IPS DF 4.7 (cell line): ENCODE results near the gene RLN3.
"Not testable (repeated sequence)": the region's sequence is repeated elsewhere in the genome, so short reads cannot be mapped to it uniquely, and the experiment has no call there.

ENCODE experiments used
- DNase-seq: peaks from one replicate; pipeline ENCODE4 v3.0.0-alpha.2; 2013; ENCODE audit warnings: low spot score; ENCODE audit errors: extremely low read depth

RLN3 gene

DNA sequence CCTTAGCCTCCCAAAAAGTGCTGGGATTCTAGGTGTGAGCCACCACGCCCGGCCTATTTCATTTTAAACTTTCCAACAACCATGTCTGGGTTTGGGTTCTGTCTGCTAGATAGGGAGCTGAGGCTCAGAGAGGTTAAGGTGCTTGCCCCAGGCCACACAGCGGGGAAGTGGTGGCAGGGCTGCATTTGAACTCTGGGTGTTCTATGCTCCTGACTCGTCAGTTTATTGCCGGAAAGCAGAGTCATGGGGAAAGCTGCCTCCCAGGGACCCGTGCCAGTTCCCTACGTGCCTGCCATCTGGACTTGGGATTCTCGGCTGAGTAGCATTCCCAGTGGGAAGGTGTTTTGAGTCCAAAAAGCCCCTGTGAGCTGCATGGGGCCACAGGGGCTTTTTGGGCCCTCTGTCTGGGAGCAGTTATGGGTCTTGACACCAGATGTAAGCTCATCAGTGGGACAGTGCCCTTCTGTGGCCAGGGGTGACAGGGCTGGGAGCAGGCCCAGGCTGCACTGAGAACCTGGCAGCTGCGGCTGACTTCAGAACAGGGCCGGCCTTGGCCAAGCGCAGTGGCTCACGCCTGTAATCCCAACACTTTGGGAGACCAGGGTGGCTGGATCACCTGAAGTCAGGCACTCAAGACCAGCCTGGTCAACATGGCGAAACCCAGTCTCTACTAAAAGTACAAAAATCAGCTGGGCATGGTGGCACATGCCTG is 32.8 kb upstream of the RLN3 start:
- DNase-seq, result no peak

DNA sequence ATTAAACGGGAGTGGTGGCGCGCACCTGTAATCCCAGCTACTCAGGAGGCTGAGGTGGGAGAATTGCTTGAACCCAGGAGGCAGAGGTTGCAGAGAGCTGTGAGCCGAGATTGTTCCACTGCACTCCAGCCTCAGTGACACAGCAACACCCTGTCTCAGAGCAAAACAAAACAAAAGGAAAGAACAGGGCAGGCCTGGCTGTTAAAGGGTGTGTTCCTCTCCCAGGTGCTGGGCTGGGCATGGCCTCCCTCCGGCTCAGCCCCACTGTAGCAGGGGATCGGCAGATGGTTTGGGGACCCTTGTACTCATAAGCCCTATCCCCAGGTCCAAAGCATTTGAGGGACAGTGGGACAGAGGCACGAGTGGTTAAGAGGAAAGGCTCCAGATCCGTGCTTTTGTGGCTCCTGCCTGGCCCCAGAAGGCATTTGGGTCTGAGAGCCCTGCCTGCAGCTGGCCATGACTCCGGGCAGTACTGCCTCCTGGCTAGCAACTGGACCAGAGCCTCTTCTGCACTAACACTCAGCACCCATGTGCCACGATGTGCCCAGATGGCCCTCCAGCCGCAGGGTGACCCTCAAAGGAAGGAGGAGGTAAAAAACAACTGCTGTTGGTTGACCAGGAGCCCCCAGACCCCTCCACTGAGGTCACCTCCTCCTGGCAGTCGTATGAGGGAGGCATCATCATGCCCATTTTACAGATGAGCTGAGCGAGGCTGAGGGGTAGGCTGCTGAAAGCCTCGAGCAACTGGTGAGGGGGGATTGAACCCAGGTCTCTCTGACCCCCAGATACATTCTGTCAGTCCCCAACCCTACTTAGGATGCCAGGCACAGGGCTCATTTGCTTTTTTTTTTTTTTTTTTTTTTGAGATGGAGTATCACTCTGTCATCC is 31.8 kb upstream of the RLN3 start:
- DNase-seq, result no peak

DNA sequence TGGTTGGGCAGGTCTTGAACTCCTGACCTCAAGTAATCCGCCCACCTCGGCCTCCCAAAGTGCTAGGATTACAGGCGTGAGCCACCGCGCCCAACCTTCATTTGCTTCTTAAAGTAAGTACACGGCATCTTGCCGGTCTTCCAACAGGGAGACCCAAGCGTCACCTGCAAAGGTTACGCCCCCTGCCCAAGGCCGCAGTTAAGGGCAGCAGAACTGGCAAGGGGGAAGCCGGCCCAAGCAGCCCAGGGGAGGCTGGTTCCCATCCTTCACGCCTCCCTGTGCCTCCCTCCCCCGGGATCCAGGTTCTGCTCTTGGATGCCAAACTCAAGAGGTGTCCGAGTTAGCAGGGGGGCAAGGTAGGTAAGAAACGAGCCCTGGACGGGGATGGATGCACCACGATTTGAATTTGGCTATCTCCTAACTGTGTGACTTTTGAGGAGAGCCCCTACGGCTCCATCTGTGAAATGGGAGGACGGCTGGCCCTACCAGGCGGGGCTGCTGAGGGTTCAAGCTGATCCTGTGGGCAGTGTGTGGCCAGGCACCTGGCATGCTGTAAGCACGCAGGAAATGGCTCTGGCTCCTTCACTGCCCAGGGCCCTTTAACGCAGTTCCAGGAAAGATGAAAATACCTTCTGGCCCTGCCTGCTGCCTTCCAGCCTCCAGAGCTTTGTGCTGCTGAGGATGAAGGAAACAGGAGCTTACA is 30.9 kb upstream of the RLN3 start:
- DNase-seq, result no peak

DNA sequence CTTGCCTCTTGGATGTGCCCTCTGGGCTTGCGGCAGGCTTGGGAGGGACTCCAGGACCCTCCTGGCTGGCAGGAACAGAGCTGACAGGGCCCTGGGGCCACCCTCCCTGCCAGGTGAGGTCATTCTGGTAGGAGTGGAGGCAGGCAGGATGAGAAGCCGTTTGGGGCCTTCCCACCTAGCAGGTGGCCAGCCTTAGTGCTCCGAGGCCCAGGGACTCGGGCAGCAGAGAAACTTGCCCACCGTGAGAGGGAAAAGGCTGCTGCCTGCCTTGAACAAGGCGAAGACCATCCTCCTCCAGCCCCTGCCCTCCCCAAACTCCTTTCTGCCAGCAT is 30.4 kb upstream of the RLN3 start:
- no peak for DNase-seq

DNA sequence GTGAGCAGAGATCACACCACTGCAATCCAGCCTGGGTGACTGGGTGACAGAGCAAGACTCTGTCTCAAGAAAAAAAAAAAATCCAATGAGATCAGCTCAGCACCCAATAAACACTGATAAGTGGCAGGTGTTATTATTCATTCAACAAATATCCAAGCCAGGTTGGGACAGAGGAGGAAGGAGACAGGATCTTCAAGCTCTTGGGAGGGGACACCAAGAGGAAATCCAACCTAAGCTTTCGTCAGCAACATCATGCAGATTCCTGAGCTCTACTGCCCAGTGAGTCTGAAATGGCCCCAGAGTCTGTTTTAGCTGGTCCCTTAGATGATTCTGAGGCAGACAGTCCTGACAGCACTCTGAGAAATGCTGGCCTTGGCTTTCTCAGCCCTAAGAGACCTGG is 29.5 kb upstream of the RLN3 start:
- no peak for DNase-seq

DNA sequence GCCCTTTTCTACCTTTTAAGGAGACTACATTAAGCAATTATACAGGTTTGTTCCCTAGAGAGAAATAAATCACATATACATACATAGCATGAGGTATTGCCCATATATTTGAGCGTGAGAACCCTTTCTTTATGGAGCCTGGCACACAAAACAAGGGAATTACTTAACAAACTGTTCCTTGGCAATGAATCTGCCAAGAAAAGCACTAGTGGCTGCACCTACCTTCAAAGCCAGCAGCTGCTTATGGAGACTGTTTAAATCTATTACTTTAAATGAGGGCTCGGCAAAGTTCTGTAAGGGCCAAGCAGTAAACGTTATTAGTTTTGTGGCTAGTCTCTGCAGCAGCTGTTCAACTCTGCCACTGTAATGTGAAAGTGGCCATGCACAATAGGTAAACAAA is 28.9 kb upstream of the RLN3 start:
- DNase-seq, result no peak

DNA sequence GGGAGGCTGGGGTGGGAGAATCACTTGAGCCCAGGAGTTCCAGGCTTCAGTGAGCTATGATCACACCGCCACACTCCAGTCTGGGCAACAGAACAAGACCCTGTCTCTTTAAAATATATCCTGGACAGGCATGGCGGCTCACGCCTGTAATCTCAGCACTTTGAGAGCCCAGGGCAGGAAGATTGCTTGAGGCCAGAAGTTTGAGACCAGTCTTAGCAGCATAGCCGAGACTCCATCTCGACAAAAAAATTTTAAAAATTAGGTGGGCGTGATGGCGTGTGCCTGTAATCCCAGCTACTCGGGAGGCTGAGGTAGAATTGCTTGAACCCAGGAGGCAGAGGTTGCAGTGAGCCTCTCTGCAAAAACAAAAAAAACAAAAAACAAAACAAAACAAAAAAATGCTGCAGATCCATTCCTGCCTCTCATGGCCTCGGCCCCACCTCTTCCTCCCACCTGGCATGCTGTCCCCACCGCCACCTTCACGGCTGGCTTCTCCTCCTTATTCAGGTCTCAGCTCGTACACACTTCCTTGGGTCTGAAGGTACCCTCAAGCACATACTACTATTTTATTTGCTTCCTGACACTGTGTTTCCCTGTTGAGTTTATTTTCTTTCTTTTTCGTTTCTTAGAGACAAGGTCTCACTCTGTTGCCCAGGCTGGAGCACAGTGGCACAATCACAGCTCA is 27.1 kb upstream of the RLN3 start:
- DNase-seq, result no peak

DNA sequence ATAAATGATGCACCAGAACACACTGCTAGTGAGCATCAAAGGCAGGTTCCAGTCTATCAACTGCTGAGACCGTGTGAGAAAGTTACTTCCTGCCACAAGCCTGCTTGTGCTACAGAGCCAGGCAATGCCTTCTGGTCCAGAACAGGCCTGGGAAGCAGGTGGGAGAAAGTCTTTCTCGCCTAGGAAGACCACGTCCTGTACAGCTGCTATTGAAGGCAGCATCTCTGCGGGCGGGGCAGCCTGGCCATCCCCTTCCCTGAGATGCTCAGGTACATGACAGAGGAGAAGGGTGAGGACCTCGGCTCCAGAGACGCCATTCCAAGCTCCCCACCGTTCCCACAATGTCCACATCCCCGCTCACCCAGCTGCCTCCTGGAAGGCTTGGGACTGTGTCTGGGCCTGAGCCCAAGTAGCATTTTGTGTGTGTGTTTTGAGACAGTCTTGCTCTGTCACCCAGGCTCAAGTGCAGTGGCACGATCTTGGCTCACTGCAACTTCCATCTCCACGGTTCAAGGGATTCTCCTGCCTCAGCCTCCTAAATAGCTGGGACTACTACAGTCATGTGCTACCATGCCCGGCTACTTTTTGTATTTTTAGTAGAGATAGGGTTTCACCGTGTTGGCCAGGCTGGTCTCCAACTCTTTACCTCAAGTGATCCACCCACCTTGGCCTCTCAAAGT is 25.2 kb upstream of the RLN3 start:
- no peak for DNase-seq

DNA sequence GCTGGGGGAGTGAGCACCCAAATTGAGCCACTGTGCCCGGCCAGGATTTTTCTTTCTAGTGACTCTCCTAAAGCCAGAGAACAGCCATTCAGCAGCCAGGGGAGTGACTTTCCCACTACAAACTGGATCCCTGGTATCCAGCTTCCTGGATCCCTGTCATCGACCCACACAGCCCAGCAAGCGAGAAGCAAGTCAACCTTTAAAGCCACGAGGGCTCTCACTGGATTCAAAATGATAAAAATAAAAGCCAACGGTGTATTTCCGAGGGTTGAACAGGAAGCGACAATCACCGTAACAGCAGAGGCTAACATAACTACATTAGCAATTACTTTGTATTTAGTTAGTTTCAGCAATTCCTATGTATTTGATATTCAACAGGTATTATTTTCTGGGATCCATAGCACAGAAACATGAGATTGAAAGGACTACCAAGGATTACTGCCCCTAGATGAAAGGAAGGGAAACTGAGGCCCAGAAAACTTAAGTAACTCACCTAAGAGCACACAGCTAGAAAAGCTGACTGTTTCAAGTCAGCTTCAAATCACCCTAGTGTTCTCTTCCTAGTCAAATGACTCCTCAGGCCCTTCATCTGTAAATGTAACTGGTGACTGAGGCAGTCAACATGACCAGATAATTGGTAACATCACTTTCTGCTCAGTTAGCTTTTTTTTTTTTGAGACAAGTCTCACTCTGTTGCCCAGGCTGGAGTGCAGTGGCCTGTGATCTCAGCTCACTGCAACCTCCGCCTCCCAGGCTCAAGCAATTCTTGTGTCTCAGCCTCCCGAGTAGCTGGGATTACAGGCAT is 24.5 kb upstream of the RLN3 start:
- no peak for DNase-seq

DNA sequence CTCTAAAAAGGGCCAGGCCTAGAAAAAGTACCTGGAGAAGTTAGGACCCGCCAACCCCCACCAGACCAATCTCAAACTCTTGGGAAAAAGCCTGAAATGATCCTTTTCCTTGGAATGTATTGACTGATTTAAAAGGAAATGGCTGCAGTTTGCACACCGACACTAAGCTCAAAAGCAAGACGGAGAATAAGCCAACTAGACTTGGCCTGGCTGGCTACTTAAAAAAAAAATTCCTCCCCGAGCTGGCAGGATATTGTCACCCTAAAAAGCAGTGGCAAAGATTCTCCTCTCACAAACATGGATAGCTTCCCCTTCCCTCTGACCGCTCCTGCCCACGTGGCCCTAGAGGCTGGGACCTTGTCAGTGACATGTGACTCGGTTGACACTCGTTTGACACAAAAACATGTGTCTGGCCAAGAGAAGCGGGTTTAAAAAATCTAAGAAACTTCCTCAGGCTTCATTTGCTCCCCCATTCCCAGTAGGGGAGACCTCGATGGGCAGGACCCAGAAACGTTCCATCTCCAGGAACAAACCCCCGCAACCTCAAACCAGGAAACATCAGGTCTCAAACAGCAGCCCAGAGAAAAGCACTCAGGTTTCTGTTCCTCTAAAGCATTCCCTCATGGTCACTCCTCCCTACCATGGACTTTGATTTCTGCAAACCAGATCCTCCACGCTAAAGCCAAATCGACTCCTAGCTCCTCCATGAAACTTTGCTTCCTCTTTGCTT is 23.2 kb upstream of the RLN3 start:
- no peak for DNase-seq

DNA sequence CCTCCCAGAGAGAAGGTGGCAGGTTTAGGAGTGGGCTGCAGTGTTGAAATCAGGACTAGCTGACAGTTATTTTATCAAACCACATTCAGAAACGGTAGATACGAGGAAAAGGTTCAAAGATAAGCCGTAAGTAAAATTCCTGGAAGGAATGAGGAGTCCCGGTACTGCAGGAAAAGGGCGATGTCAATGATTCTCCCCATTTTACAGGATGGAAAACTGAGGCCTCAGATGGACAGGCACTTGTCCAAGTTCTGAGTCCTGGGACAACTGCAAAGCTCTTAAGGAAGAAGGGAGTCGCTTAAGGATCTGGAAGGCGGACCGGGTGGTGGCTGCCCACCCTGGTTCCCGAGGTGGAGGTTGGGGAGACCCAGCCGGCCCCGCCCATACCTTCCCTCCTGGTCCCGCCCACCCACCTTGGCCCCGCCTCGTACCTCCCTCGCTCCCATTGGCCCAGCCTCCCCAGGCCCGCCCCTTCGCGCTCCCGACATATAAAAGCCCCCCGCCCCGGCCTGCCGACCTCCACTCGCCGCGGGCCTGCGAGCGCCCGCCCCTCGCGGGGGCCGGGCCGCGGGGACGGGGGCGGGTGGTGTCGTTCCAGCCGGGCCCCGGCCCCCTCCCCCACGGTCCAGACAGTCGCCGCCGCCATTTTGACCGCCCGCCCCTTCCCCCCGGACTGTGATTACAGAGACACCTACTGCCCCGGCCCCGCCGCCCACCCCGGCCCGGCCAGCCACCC is 22.4 kb upstream of the RLN3 start:
- no peak for DNase-seq

DNA sequence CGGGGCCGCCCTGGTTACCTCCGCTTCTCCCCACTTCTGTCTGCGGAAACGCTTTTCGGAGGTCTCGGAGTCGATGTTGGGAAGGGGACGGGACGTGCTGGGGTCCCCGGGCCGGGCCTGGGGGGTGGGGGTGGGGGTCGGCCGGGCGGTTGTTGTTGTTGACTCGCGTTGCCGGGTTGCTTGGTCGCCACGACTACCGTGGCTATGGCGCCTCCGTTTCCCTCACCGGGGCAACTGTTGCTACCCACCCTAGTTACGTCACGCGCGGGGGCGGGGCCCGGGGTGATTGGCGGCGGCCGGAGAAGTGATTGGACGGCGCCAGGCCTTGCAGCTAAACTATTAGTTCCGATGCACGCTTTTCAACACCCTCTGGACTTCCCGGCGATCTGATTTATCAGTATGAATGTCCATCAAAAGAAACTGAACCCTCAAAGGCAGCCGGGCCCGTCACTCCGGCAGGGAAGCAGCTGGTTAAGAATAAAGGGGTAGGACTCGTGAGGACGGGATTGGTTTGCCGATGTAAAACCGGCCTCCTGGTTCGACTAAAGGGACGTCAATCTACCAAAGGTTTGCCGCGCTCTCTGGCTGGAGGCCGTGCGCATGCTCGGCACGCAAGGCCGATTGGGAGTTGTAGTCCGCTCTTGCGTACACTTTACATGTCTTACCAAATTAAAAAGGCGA is 21.7 kb upstream of the RLN3 start, which contains the start of gene RFX1:
TSS of gene RFX1 (minus strand) at position 236 of the 681 bp plus-strand sequence. CDS start 12,477 bp downstream, outside the sequence.
- DNase-seq, result peak; percentile 99

DNA sequence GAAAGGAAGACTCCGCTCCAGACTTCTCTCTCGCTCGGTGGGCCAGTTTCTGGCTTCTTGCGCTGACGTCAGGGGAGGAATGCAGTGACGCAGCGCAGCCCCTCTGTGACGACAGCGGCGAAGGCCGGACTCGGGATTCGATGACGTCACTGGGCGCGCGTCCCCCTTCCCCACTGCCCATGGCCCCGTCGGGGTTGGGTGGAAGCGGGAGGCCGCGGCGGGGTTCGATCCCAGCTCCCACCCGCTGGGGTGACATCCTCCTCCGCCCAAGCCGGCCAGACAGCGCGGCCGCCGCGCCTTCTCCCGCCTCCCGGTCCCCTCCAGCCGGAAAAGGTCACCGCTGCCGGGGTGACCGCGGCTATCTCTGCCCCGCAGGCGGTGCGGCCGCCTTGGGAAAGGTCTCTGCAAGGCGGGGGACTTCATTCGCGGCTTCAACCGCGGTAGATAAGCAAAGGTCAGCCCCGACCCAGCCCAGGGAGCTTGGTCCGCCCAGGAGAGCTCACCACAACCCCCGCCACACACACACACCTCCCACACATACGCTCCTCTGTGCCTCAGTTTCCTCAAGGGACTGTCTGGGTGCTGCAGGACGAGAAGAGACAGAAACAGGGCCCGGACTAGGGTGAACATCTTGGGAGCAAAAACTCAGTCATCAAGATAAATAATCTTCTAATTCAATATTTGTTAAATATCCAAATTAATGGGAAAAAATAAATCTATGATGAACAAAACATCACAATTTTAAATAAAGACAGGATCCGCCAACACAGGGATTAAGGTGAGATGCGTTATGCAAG is 21.0 kb upstream of the RLN3 start:
- no peak for DNase-seq

DNA sequence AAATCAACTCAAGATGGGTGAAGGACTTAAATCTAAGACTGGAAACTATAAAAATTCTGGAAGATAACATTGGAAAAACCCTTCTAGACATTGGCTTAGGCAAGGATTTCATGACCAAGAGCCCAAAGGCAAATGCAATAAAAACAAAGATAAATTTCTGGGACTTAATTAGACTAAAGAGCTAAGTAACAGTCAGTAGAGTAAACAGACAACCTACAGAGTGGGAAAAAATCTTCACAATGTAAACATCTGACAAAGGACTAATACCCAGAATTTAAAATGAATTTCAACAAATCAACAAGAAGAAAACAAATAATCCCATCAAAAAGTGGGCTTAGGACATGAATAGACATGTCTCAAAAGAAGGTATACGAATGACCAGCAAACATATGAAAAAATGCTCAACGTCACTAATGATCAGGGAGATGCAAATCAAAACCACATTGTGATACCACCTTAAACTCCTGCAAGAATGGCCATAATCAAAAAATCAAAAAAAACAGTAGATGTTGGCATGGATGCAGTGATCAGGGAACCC is 15.5 kb upstream of the RLN3 start:
- no peak for DNase-seq

DNA sequence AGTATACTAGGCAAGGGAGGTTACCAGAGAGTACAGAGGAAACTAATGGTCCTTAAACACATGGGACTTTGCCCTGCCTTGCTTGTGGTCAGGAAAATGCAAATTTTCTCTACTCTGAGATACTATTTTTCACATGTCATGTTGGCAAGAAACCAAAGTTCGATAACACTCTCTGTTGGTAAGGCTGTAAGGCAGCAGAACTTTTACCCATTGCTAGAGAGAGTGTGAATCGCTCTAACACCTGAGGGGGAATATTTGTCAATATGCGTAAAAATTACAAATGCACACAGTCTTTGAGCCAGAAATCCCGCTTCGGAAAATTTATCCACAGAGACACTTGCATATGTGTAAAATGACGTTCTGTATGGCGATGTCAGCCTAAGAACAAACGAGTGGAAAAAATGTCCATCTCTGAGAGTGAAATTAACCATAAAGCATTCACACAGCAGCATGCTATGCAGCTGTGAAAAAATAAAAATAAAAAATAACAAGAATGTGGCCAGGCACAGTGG is 12.4 kb upstream of the RLN3 start:
- no peak for DNase-seq

DNA sequence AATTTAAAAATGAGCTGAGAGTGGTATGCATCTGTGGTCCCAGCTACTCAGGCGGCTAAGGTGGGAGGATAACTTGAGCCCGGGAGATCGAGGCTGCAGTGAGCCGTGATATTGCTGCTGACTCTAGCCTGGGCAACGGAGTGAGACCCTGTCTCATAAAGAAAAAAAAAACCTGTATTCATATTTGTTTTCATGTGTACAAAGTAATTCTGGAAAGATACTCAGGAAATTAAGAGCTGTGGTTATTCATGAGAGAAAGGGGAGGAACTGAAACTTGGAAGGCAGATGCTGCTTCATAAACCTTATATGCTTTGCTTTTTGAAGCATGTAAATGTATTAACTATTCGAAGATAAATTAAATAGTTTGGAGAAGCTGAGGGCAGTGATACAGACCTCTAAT is 8.8 kb upstream of the RLN3 start:
- no peak for DNase-seq

DNA sequence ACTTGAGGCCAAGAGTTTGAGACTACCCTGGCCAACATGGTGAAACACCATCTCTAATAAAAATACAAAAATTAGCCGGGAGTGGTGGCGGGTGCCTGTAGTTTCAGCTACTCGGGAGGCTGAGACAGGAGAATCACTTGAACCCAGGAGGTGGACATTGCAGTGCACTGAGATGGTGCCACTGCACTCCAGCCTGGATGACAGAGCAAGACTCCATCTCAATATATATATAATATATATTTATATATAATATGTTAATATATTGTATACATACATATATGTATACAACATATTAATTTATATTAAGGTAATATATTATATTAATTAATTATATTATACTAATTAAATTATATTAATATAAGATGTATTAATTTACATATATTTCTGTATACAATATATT is 8.2 kb upstream of the RLN3 start:
- not testable (repeated sequence) for DNase-seq
